Sigmoid colon (tissue), 4 donors: ENCODE measurements around the gene PFKM.

Experiments used
- CTCF ChIP-seq, 4 experiments: fragments of 450-650 bp in 3 of 4; fragments of 200-600 bp in 1 of 4; IDR thresholded peaks; one replicate each; pipeline ENCODE4 v1.5.1; 2016 to 2019; ENCODE audit warnings: antibody characterized with exemption in 4 of 4, mild to moderate bottlenecking in 3 of 4, moderate library complexity in 2 of 4
- EP300 ChIP-seq, 4 donors: sonication (generic); formaldehyde crosslinking; IDR thresholded peaks; one replicate each; pipeline ENCODE4 v1.6.1; 2017; ENCODE audit warnings: antibody characterized with exemption in 4 of 4
- POLR2A ChIP-seq, 2 donors: fragments of 450-650 bp; IDR thresholded peaks; one replicate each; pipeline ENCODE4 v1.6.1; 2016; ENCODE audit warnings: antibody characterized with exemption in 2 of 2, mild to moderate bottlenecking in 2 of 2, moderate library complexity in 2 of 2
- POLR2AphosphoS5 ChIP-seq, 4 donors: sonication (generic); formaldehyde crosslinking; IDR thresholded peaks; one replicate each; pipeline ENCODE4 v1.6.1; 2017; ENCODE audit warnings: antibody characterized with exemption in 4 of 4

DNA sequence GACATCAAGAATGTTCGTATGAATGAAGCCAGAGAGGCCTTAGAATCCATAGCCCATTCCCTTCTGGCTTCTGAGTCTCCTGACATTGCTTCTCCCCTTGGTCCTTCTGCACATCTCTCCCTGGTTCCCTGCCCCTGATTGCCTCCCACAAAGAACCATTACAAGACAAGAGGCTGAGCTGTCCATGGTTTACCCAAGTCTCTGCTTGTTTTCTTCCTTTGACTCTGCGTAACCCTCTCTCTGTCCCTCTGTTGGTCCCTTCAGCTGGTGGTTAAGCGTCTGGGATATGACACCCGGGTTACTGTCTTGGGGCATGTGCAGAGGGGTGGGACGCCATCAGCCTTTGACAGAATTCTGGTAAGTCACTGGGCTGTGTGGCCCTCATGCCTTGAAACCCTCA lies 15.9 kb downstream of the PFKM start:
- TF ChIP-seq CTCF (IDR thresholded peaks at IDR 0.05): no peak
- no peak for TF ChIP-seq POLR2AphosphoS5 (IDR thresholded peaks at IDR 0.05)
- no peak for TF ChIP-seq POLR2A (IDR thresholded peaks at IDR 0.05)
- TF ChIP-seq EP300 (IDR thresholded peaks at IDR 0.05): no peak
